ENCODE data around the gene SLC17A5.

DNA sequence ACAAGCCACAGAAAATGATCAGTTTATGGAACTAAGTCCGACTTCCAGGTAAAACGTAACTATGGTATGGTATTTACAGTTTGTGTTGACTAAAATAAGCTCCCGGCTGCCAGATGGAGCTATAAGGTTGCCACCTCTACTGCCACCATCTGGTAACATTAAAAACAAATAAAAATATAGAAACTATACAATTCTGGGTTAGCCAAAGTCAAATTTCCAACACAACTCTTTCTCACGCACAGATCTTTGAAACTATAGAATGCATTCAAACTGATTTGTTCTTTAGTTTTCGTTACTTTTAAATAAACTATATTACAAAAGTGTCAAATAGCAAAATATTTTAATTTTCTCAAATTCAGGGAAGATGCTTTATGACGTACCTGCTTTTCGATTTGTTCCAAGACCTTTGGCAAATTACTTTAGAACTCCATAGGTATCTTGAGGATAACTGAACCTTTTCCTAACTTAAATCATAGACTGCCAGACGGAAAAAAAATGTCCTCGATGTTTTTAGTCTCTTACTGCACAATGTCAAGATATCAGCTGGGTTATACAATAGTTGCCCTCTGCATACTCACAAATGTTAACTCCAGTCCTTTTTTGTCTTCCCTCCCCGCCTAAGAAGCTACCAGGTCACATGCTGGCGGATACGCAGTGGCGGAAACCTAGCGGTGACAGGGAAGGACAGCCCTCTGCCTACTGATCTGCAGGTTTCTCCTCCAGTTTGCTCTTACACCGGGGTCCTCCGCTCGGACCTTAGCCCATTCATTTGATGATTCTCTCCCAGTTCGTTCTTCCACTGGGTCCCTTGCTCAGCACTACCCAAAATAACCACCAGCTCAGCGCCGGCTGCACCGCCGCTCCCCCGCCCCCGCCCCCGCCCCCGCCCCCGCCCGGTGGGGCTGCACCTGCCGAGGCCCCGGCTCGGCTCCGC lies 888 bp downstream of the SLC17A5 start:
- peak in 1 of 2 donors; percentile 67 for TF ChIP-seq POLR2AphosphoS5 (IDR thresholded peaks at IDR 0.05)
- TF ChIP-seq, protein P1, sequence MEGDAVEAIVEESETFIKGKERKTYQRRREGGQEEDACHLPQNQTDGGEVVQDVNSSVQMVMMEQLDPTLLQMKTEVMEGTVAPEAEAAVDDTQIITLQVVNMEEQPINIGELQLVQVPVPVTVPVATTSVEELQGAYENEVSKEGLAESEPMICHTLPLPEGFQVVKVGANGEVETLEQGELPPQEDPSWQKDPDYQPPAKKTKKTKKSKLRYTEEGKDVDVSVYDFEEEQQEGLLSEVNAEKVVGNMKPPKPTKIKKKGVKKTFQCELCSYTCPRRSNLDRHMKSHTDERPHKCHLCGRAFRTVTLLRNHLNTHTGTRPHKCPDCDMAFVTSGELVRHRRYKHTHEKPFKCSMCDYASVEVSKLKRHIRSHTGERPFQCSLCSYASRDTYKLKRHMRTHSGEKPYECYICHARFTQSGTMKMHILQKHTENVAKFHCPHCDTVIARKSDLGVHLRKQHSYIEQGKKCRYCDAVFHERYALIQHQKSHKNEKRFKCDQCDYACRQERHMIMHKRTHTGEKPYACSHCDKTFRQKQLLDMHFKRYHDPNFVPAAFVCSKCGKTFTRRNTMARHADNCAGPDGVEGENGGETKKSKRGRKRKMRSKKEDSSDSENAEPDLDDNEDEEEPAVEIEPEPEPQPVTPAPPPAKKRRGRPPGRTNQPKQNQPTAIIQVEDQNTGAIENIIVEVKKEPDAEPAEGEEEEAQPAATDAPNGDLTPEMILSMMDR (IDR thresholded peaks at IDR 0.05) = peak; percentile 23 to 59 (median 43)
- no peak for TF ChIP-seq POLR2A (IDR thresholded peaks at IDR 0.05)
- TF ChIP-seq EP300 (IDR thresholded peaks at IDR 0.05) = no peak

Measured in upper lobe of left lung (tissue), 4 donors.